Osteocyte (in vitro differentiated cells): ENCODE results near the gene SP2. TPM values are rescaled to one million over a fixed set of nuclear protein-coding genes. Genes with fewer than 3 reads are reported as not detected.
A peak's percentile ranks its signal among the peaks of the same experiment; 100 is the strongest.

Experiments used
- DNase-seq: peaks from one replicate; pipeline ENCODE4 v3.0.0; 2021; ENCODE audit warnings: mixed read lengths; ENCODE audit not compliant: unreplicated experiment; ENCODE audit errors: extremely low spot score
- H3K27ac Mint-ChIP-seq: one replicate; pipeline ENCODE4 v1.8.0; 2021; ENCODE audit warnings: mild to moderate bottlenecking, mixed read lengths; ENCODE audit not compliant: unreplicated experiment
- H3K27me3 Mint-ChIP-seq: one replicate; pipeline ENCODE4 v1.8.0; 2021; ENCODE audit warnings: mixed read lengths; ENCODE audit not compliant: unreplicated experiment
- H3K36me3 Mint-ChIP-seq: one replicate; pipeline ENCODE4 v1.8.0; 2021; ENCODE audit warnings: mixed read lengths; ENCODE audit not compliant: unreplicated experiment
- H3K4me1 Mint-ChIP-seq: one replicate; pipeline ENCODE4 v1.8.0; 2021; ENCODE audit warnings: mixed read lengths; ENCODE audit not compliant: unreplicated experiment
- H3K4me3 Mint-ChIP-seq: one replicate; pipeline ENCODE4 v1.8.0; 2021; ENCODE audit warnings: mild to moderate bottlenecking, moderate library complexity, mixed read lengths; ENCODE audit not compliant: unreplicated experiment
- H3K9me3 Mint-ChIP-seq: one replicate; pipeline ENCODE4 v1.8.0; 2021; ENCODE audit warnings: mixed read lengths; ENCODE audit not compliant: unreplicated experiment
- total RNA-seq: library from RNA; stranded (reverse); gene quantifications from 2 replicates; pipeline ENCODE4 v1.2.1, GENCODE V29; 2021
- TF ChIP-seq, protein P1 (sequence below): fragments of 200-600 bp; sonication (generic); IDR thresholded peaks from 2 replicates; pipeline ENCODE4 v1.5.0; 2021; ENCODE audit warnings: antibody characterized with exemption, mild to moderate bottlenecking, moderate library complexity

Gene SP2
- total RNA-seq, 1 donor from 2014 or later, result 19.9 TPM

DNA sequence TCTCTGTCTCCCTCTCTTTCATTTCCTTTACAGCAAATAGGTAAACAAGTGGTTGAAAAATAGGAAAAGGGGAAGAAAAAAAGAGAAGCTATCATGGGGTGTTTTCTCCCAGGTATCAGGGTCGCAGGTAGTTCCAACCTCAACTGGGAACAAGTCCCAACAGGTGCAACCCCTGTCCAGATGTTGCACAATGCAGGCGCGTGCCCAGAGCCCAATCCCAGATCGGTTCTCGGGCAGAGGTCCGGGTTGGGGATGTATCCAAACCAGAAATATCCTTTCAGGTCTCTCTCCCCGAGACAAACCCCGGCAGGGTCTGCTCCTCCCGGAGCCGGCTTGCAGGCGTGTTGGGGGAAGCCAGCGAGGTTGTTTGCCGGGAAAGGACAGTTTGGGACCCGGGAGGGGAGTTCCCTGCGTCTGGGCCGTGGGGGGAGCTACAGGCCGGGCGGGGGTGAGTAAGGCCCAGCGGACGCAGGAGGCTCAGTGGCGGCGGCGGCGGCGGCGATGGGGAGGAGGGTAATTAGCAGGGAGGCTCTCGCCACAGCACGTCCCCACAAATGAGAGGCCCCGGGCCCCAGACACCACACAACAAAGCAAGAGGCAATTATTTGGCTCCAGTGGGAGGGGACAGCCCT lies 23.9 kb upstream of the SP2 start:
- TF ChIP-seq, protein P1, sequence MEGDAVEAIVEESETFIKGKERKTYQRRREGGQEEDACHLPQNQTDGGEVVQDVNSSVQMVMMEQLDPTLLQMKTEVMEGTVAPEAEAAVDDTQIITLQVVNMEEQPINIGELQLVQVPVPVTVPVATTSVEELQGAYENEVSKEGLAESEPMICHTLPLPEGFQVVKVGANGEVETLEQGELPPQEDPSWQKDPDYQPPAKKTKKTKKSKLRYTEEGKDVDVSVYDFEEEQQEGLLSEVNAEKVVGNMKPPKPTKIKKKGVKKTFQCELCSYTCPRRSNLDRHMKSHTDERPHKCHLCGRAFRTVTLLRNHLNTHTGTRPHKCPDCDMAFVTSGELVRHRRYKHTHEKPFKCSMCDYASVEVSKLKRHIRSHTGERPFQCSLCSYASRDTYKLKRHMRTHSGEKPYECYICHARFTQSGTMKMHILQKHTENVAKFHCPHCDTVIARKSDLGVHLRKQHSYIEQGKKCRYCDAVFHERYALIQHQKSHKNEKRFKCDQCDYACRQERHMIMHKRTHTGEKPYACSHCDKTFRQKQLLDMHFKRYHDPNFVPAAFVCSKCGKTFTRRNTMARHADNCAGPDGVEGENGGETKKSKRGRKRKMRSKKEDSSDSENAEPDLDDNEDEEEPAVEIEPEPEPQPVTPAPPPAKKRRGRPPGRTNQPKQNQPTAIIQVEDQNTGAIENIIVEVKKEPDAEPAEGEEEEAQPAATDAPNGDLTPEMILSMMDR, result no peak
- Mint-ChIP-seq H3K9me3 (no peaks in the 10 kb centered on the region), H3K27ac (no peak overlapping the region), H3K27me3 (peaks cover 32% of the 10 kb centered on the region), H3K4me3 (no peak overlapping the region), H3K36me3 (no peaks in the 10 kb centered on the region), H3K4me1 (peaks cover 31% of the 10 kb centered on the region)
- DNase-seq, result no peak

DNA sequence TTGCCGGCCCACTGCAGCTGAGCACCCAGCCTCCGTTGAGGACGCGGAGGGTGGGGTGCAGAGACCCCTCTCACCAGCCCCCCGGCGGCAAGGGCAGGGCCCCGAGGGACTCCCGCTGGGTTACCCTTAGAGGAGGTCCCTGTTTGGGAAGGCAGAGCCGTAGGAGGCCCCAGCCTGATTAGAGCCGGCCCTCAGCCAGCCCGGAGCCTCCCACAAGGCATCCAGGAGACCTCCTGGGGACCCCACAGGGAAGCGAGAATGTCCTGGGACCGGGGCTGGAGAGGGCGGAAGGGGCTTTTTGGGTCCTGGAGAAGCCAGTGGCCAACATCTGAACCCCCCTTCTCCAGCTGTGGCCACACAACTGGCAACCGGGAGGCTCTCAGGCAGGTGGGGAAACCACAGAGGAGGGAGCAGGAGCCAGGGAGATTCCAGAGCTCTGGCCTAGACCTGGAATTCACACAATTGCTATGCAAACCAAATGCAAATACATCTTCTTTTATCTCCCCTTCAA lies 23.3 kb upstream of the SP2 start:
- Mint-ChIP-seq H3K9me3 (no peaks in the 10 kb centered on the region), H3K27me3 (peaks cover 32% of the 10 kb centered on the region), H3K4me1 (peaks cover 35% of the 10 kb centered on the region), H3K27ac (no peak overlapping the region), H3K4me3 (no peak overlapping the region), H3K36me3 (no peaks in the 10 kb centered on the region)
- TF ChIP-seq, protein P1, result no peak
- no peak for DNase-seq

DNA sequence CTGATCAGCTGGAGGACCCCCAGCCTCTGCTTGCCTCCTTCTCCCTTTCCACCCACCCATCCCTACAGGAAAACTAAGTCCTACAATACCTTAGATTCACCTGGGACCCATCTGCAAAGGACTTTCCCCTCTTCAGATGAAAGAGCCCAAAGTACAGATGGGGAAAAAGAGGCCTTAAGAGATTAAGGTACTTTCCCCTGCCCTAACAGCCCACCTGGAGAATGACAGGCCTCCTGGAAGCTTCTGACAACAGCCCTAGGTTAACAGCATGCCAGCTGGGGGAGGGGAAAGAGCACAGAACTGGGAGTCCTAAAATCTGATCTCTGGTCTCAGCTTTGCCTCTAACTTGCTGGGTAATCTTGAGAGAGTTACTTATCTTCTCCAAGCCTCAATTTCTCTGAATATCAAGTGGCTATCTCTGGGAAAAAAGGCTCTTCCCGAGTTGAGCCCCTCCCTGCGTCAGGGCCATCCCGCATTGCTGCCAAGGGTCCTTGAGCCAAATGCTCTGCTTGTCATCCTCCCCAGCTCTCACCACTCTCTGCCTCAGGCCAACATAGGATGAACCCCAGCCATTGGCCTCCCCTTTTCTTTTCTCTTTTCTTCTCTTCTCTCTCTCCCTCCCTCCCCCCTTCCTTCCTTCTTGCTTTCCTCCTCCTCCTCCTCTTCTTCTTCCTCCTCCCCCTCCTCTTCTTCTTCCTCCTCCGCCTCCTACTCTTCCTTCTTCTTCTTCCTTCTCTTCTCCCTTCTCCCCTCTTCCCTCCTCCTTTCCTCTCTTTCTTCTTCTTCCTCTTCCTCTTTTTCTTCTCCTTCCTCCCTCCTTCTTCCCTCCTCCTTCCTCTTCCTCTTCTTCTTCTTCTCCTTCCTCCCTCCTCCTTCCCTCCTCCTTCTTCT lies 22.6 kb upstream of the SP2 start:
- H3K27me3 Mint-ChIP-seq, result peaks cover 36% of the 10 kb centered on the region
- H3K9me3 Mint-ChIP-seq, result no peaks in the 10 kb centered on the region
- peaks cover 40% of the 10 kb centered on the region for H3K4me1 Mint-ChIP-seq
- no peak for DNase-seq
- no peak overlapping the region for H3K27ac Mint-ChIP-seq
- no peaks in the 10 kb centered on the region for H3K36me3 Mint-ChIP-seq
- TF ChIP-seq, protein P1, result no peak
- no peak overlapping the region for H3K4me3 Mint-ChIP-seq

DNA sequence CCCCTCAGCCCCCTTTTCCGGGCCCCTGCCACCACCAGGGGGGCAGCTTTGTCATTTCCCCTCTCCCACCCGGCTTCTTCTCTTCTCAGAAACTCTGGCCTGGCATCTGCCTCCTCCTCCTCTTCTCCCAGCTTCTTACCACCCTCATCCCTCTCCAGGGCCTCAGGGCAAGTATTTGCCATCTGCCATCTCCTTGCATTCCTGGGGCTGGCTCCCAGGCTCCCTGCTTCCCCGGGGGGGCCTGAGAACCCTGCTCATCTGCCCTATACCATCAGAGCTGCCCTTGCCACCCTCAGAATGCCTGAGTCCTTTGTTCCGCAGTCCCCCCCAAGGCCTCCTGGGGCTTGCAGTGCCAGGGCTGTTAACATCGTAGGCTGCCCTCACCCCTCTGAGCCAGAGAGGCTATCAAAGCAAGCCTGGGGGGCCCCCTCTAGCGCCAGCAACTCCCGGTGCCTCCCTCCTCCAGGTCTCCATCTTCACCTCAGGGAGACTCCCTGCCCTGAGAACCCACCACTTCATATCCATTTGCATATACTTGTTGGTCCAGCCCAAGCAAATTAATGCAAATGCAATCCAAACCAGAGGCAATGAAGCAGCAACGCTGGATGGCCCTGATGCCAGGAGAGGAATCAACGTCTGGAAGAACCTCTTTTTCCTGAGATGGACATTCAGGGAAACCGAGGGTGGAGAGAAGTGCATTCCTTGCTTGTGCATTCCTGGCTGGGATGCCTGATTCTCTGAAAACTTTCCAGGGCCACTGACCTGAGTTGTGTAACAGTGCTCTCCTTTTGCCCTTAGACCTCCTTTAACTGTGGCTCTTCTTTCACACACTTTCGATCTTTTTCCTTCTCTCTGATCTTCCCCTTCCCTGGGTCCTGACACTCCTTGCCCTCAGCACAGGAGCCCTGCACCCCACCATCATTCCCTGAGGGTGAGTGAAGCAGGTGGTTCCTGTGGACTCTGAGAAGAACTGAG lies 20.7 kb upstream of the SP2 start:
- peaks cover 30% of the 10 kb centered on the region for H3K27me3 Mint-ChIP-seq
- no peak for DNase-seq
- H3K4me3 Mint-ChIP-seq, result no peak overlapping the region
- peak overlapping the region; percentile 43 for H3K27ac Mint-ChIP-seq
- H3K4me1 Mint-ChIP-seq, result peaks cover 40% of the 10 kb centered on the region
- TF ChIP-seq, protein P1, result no peak
- H3K36me3 Mint-ChIP-seq, result no peaks in the 10 kb centered on the region
- H3K9me3 Mint-ChIP-seq, result no peaks in the 10 kb centered on the region
